Measurements from ENCODE around the gene SIRT3.
A peak's percentile ranks its signal among the peaks of the same experiment; 100 is the strongest.

Gene SIRT3

DNA sequence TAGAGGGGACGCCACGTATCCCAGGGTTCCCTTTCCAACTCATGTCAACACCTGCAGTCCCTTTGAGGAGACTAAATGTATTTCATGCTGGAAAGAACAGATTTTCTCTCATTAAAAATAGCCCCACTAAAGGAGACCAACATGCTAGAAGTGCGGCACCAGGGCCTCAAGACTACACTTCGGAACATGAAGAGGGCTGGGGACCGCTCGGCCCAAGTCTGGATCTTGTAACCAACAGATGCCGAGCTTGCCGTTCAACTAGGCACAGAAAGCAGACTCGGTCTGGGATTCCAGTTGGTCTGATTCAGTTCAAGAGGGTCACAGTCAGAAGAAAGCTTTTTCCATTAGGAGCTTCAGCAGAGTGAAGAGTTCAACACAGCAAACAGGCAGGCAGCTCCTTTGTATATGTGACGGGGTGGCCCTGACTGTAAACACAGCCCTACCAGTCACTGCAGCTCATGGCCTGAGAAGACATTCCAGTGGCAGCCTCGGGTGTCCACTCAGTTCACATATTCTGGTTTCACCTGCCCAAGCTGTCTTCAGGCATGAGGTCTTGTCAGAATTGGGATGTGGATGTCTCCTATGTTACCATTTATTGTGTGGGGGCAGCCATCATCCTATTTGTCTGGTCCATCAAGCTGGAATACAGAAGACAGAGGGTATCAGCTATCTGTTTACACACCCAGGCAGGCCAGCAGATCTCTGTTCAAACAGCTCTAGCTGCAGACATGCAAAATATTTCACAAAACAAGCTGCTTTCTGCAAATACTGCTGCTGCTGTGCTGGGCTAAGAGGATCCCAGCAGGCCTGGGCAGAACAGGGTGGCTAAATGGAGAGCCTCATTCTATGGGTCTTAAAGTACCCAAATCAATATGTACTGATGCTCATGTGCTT is 19.8 kb downstream of the SIRT3 start:
- DNase-seq (ENCODE audit: low read depth, low spot score), result no peak
- H3K27ac ChIP-seq, result peak overlapping the region; percentile 39; the same call in 1 of the 2 replicates
- H3K4me3 ChIP-seq, result no peak overlapping the region
- no peaks in the 10 kb centered on the region for H3K9me3 ChIP-seq (ENCODE audit: low read depth, low read length)
- no peak overlapping the region for H3K9ac ChIP-seq (ENCODE audit: insufficient read length)
- H3K36me3 ChIP-seq (ENCODE audit: insufficient read depth, low read length), result peaks cover 33% of the 10 kb centered on the region
- no peak for TF ChIP-seq EZH2 (IDR thresholded peaks at IDR 0.05)
- no peak for TF ChIP-seq POLR2AphosphoS5 (IDR thresholded peaks at IDR 0.05; ENCODE audit: borderline replicate concordance, low read depth, low read length)
- no peak for TF ChIP-seq FOXP2 (optimal IDR thresholded peaks at IDR 0.05; ENCODE audit: control extremely low read depth, extremely low read length, insufficient read depth)

DNA sequence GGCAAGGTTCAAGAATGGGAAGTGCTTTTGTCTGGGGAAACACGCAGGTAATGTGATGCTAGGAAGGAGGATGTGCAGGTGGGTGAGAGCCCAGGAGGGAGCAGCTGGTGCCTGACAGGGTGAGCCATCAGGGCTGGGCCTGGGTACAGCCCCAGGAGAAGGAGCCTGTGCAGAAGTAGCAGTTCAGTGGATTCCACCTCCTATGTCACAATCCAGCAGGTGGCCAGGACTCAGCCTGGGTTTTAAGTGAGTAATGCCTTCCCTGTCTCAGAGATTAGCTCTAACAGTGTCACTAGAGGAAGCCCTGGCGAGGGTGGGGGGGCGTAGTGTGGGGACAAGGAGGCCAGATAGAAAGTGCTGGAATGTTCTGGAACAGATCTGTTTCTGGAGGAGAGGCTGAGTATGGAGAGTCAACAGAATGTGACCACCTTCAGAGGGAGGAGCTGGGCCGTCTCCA is 20.5 kb downstream of the SIRT3 start:
- H3K27ac ChIP-seq, result no peak overlapping the region
- H3K9ac ChIP-seq (ENCODE audit: insufficient read length), result no peak overlapping the region
- TF ChIP-seq EZH2 (IDR thresholded peaks at IDR 0.05) (no peak), POLR2AphosphoS5 (IDR thresholded peaks at IDR 0.05; ENCODE audit: borderline replicate concordance, low read depth, low read length) (no peak), FOXP2 (optimal IDR thresholded peaks at IDR 0.05; ENCODE audit: control extremely low read depth, extremely low read length, insufficient read depth) (no peak)
- no peak for DNase-seq (ENCODE audit: low read depth, low spot score)
- H3K4me3 ChIP-seq, result no peak overlapping the region
- peaks cover 40% of the 10 kb centered on the region for H3K36me3 ChIP-seq (ENCODE audit: insufficient read depth, low read length)
- no peaks in the 10 kb centered on the region for H3K9me3 ChIP-seq (ENCODE audit: low read depth, low read length)

DNA sequence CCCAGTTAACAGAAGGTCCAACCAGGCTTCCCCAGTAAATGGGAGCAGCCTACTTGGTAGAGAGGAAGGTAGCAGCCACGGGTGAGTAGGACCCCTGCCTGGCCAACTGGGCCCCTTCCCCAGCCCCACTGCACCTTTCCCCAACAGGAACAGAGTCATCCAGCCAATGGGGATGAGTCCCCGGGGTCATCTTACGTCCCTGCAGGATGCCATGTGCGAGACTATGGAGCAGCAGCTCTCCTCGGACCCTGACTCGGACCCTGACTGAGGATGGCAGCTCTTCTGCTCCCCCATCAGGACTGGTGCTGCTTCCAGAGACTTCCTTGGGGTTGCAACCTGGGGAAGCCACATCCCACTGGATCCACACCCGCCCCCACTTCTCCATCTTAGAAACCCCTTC is 22.1 kb downstream of the SIRT3 start:
- H3K9ac ChIP-seq (ENCODE audit: insufficient read length), result no peak overlapping the region
- no peak overlapping the region for H3K27ac ChIP-seq
- no peak overlapping the region for H3K4me3 ChIP-seq
- no peak for DNase-seq (ENCODE audit: low read depth, low spot score)
- TF ChIP-seq POLR2AphosphoS5 (IDR thresholded peaks at IDR 0.05; ENCODE audit: borderline replicate concordance, low read depth, low read length) (no peak), FOXP2 (optimal IDR thresholded peaks at IDR 0.05; ENCODE audit: control extremely low read depth, extremely low read length, insufficient read depth) (no peak)
- H3K9me3 ChIP-seq (ENCODE audit: low read depth, low read length), result no peaks in the 10 kb centered on the region
- H3K36me3 ChIP-seq (ENCODE audit: insufficient read depth, low read length), result peaks cover 51% of the 10 kb centered on the region

- no peak for DNase-seq (ENCODE audit: low read depth, low spot score)
- H3K36me3 ChIP-seq (ENCODE audit: insufficient read depth, low read length), result peaks cover 51% of the 10 kb centered on the region
- no peak overlapping the region for H3K27ac ChIP-seq
- no peak for TF ChIP-seq POLR2AphosphoS5 (IDR thresholded peaks at IDR 0.05; ENCODE audit: borderline replicate concordance, low read depth, low read length)
- TF ChIP-seq EZH2 (IDR thresholded peaks at IDR 0.05), result no peak
- no peak for TF ChIP-seq FOXP2 (optimal IDR thresholded peaks at IDR 0.05; ENCODE audit: control extremely low read depth, extremely low read length, insufficient read depth)
- H3K9me3 ChIP-seq (ENCODE audit: low read depth, low read length), result no peaks in the 10 kb centered on the region
- no peak overlapping the region for H3K4me3 ChIP-seq
- no peak overlapping the region for H3K9ac ChIP-seq (ENCODE audit: insufficient read length)
Measured at GRCh38 chr11:213111-213510, 23.0 kb downstream of the SIRT3 start.

GRCh38 chr11:212150-213100 is 23.7 kb downstream of the SIRT3 start:
- no peaks in the 10 kb centered on the region for H3K9me3 ChIP-seq (ENCODE audit: low read depth, low read length)
- no peak overlapping the region for H3K27ac ChIP-seq
- H3K36me3 ChIP-seq (ENCODE audit: insufficient read depth, low read length), result peaks cover 51% of the 10 kb centered on the region
- DNase-seq (ENCODE audit: low read depth, low spot score), result no peak
- TF ChIP-seq FOXP2 (optimal IDR thresholded peaks at IDR 0.05; ENCODE audit: control extremely low read depth, extremely low read length, insufficient read depth), result no peak
- TF ChIP-seq EZH2 (IDR thresholded peaks at IDR 0.05), result no peak
- no peak for TF ChIP-seq POLR2AphosphoS5 (IDR thresholded peaks at IDR 0.05; ENCODE audit: borderline replicate concordance, low read depth, low read length)
- no peak overlapping the region for H3K4me3 ChIP-seq
- no peak overlapping the region for H3K9ac ChIP-seq (ENCODE audit: insufficient read length)

DNA sequence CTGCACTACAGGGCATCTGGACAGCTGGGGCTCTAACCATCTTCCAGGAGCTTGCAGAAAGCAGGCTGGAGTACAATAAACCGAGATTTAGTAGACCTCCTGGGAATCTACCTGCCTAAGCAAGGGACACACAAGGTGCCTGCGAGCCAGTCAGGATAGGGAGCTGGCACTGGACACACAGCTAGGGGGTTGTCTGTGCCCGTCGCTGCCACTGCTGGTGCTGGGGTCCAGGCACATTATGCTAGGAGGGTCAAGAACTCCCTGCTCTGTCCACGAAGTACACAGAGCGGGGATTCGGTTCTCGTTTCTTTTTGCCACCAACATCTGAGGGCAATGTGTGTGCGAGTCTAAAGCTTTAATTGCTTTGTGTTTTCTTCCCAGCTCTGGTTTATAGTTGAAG is 24.4 kb downstream of the SIRT3 start:
- Histone ChIP-seq H3K9ac (ENCODE audit: insufficient read length) (no peak overlapping the region), H3K36me3 (ENCODE audit: insufficient read depth, low read length) (peaks cover 51% of the 10 kb centered on the region), H3K9me3 (ENCODE audit: low read depth, low read length) (no peaks in the 10 kb centered on the region), H3K27ac (no peak overlapping the region), H3K4me3 (no peak overlapping the region)
- no peak for TF ChIP-seq POLR2AphosphoS5 (IDR thresholded peaks at IDR 0.05; ENCODE audit: borderline replicate concordance, low read depth, low read length)
- no peak for TF ChIP-seq EZH2 (IDR thresholded peaks at IDR 0.05)
- TF ChIP-seq FOXP2 (optimal IDR thresholded peaks at IDR 0.05; ENCODE audit: control extremely low read depth, extremely low read length, insufficient read depth), result no peak
- no peak for DNase-seq (ENCODE audit: low read depth, low spot score)

DNA sequence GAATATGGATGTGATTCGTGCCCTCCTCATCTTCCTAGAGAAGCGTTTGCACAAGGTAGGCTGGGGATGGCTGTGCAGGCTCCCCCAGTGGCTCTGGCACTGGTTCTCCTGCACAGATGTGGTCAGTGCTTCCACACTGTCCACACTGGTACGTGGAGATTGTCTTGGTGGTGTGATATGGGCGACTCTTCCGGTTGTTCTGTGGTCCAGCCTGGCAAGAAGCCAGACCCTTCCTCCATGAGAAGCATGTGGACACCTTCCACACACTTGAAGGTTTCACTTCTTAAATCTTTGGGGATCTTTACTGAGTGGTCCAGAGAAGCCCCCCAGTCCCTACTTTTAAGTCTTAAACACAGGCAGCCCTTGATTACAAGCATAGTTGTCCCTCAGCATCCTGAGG is 24.8 kb downstream of the SIRT3 start:
- no peak overlapping the region for H3K4me3 ChIP-seq
- no peak overlapping the region for H3K27ac ChIP-seq
- no peaks in the 10 kb centered on the region for H3K9me3 ChIP-seq (ENCODE audit: low read depth, low read length)
- no peak for DNase-seq (ENCODE audit: low read depth, low spot score)
- no peak overlapping the region for H3K9ac ChIP-seq (ENCODE audit: insufficient read length)
- TF ChIP-seq EZH2 (IDR thresholded peaks at IDR 0.05), result no peak
- no peak for TF ChIP-seq POLR2AphosphoS5 (IDR thresholded peaks at IDR 0.05; ENCODE audit: borderline replicate concordance, low read depth, low read length)
- TF ChIP-seq FOXP2 (optimal IDR thresholded peaks at IDR 0.05; ENCODE audit: control extremely low read depth, extremely low read length, insufficient read depth), result no peak
- peaks cover 51% of the 10 kb centered on the region for H3K36me3 ChIP-seq (ENCODE audit: insufficient read depth, low read length)

DNA sequence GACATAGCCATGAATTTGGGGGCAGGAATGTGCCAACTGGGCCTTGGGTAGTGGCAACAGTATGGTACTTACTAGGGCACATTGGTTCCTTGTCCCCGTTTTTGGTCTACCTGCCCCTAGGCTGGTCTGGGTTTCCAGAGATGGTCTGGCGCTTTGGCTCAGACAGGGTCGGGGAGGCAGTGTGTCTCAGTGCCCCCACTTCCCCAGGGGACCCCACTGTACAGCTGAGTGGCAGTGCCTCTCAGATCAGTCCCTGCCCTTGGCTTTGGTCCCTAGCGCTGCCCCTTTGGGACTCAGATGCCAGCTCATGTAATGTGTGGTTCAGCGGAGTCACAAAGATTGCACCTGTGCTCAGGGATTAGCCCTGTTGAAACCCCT is 25.4 kb downstream of the SIRT3 start:
- peaks cover 51% of the 10 kb centered on the region for H3K36me3 ChIP-seq (ENCODE audit: insufficient read depth, low read length)
- peak overlapping the region; percentile 26 for H3K9ac ChIP-seq (ENCODE audit: insufficient read length)
- DNase-seq (ENCODE audit: low read depth, low spot score), result no peak
- TF ChIP-seq POLR2AphosphoS5 (IDR thresholded peaks at IDR 0.05; ENCODE audit: borderline replicate concordance, low read depth, low read length) (no peak), FOXP2 (optimal IDR thresholded peaks at IDR 0.05; ENCODE audit: control extremely low read depth, extremely low read length, insufficient read depth) (no peak)
- H3K4me3 ChIP-seq, result no peak overlapping the region
- no peak overlapping the region for H3K27ac ChIP-seq
- no peaks in the 10 kb centered on the region for H3K9me3 ChIP-seq (ENCODE audit: low read depth, low read length)

All from SK-N-MC (cell line).